K562 (cell line): ENCODE measurements around the gene CBS. TPM values are rescaled to one million over a fixed set of nuclear protein-coding genes. Genes with fewer than 3 reads are reported as not detected.
A peak's percentile ranks its signal among the peaks of the same experiment; 100 is the strongest.

Experiments used
- ATAC-seq: fragments of 200-7000 bp; cut with Tn5 transposase; 3 replicates; pipeline ENCODE4 v1.9.1; 2020; ENCODE audit warnings: moderate library complexity
- BruUV-seq: library from RNA; stranded (reverse); fragments of 400-500 nt; replicated peaks from 2 replicates; lab custom pipeline; 2021; lab: Mats Ljungman, UMichigan
- CTCF ChIA-PET: fragments of 300-600 bp; formaldehyde crosslinking; extraction: SDS; loops from one replicate; lab custom pipeline; 2021; ENCODE audit warnings: low intra/inter-chr PET ratio; lab: Yijun Ruan, JAX
- POLR2A ChIA-PET: fragments of 300-600, 350-650 bp; sonication (Branson Sonifier 250); formaldehyde crosslinking; extraction: SDS; loops from one replicate; lab custom pipeline; 2021; ENCODE audit warnings: antibody characterized with exemption, inconsistent platforms; lab: Yijun Ruan, JAX
- DNase-seq, 4 experiments: peaks; one replicate each; pipeline versions ENCODE4 v3.0.0 to v3.0.0-alpha.2; 2011 to 2018; ENCODE audit warnings: low spot score in 3 of 4, mixed read lengths in 3 of 4; ENCODE audit errors: extremely low read depth in 1 of 4
- FAIRE-seq: peaks from 2 replicates; lab custom pipeline; 2011; peaks lifted over from hg19 to GRCh38; lab: Jason Lieb, UNC
- H2AFZ ChIP-seq: 2 replicates; pipeline ENCODE4 v1.6.0; 2011; ENCODE audit warnings: low read depth, low read length, control low read depth, inconsistent platforms
- H3K27ac ChIP-seq: fragments of 200-600 bp; 3 replicates; pipeline ENCODE4 v1.8.0; 2011; ENCODE audit warnings: low read depth, mild to moderate bottlenecking, control low read depth, inconsistent platforms, low read length, moderate library complexity, mixed read lengths; ENCODE audit errors: extremely low read depth
- H3K27me3 ChIP-seq, 2 experiments: fragments of 300-600 bp in 1 of 2; 2 replicates in 1 of 2; 3 replicates in 1 of 2; pipeline versions ENCODE4 v1.6.0 to v1.8.0; 2011; ENCODE audit warnings: inconsistent platforms in 2 of 2, low read length in 2 of 2, mild to moderate bottlenecking in 1 of 2, mixed read lengths in 1 of 2, moderate library complexity in 1 of 2; ENCODE audit not compliant: control insufficient read depth in 2 of 2, insufficient read depth in 2 of 2
- H3K36me3 ChIP-seq: fragments of 300-600 bp; 3 replicates; pipeline ENCODE4 v1.8.0; 2011; ENCODE audit warnings: mild to moderate bottlenecking, low read length, inconsistent platforms; ENCODE audit not compliant: control insufficient read depth, insufficient read depth
- H3K4me1 ChIP-seq, 2 experiments: fragments of 200-600 bp in 1 of 2; replicated peaks in 1 of 2; 2 replicates in 1 of 2; 3 replicates in 1 of 2; pipeline versions ENCODE4 v1.5.1 to v1.8.0; 2011; ENCODE audit warnings: inconsistent platforms in 2 of 2, low read length in 2 of 2, mild to moderate bottlenecking in 1 of 2, mixed read lengths in 1 of 2, moderate library complexity in 1 of 2; ENCODE audit not compliant: control insufficient read depth in 2 of 2, insufficient read depth in 2 of 2
- H3K4me2 ChIP-seq: 2 replicates; pipeline ENCODE4 v1.6.1; 2011; ENCODE audit warnings: low read length, control low read depth, inconsistent platforms, mixed read lengths; ENCODE audit not compliant: insufficient read depth
- H3K4me3 ChIP-seq: fragments of 200-600 bp; sonication (generic), shearing (Covaris generic); 2 replicates; pipeline ENCODE4 v1.5.1; 2016; ENCODE audit warnings: control low read depth, inconsistent platforms
- H3K79me2 ChIP-seq: fragments of 200-600 bp; 3 replicates; pipeline ENCODE4 v1.8.0; 2011; ENCODE audit warnings: low read length, inconsistent platforms; ENCODE audit not compliant: control insufficient read depth, insufficient read depth
- H3K9ac ChIP-seq, 2 experiments: 2 replicates each; pipeline versions ENCODE4 v1.6.0 to v1.6.1; 2011; ENCODE audit warnings: low read depth in 2 of 2, low read length in 2 of 2, control low read depth in 1 of 2, inconsistent platforms in 1 of 2, mild to moderate bottlenecking in 1 of 2, mixed read lengths in 1 of 2; ENCODE audit not compliant: insufficient read depth in 1 of 2
- H3K9me1 ChIP-seq: one replicate; pipeline ENCODE4 v1.6.0; 2011; ENCODE audit warnings: inconsistent platforms, mild to moderate bottlenecking, low read length, moderate library complexity; ENCODE audit not compliant: control insufficient read depth, insufficient read depth
- H3K9me3 ChIP-seq: replicated peaks from 2 replicates; pipeline ENCODE4 v1.5.1; 2011; ENCODE audit warnings: low read depth, low read length, inconsistent platforms; ENCODE audit not compliant: control insufficient read depth, insufficient read depth
- H4K20me1 ChIP-seq: replicated peaks from 2 replicates; pipeline ENCODE4 v1.6.1; 2011; ENCODE audit warnings: low read length, inconsistent platforms, mixed read lengths; ENCODE audit not compliant: control insufficient read depth, insufficient read depth
- CEBPG ChIP-seq, 3 experiments: fragments of 200-800 bp in 1 of 3; sonication (Bioruptor generic) in 1 of 3; sonication (generic) in 1 of 3; formaldehyde crosslinking in 1 of 3; IDR thresholded peaks in 2 of 3; conservative IDR thresholded peaks in 1 of 3; 2 replicates each; pipeline versions ENCODE4 v1.6.1 to v1.8.0; 2016 to 2022; ENCODE audit warnings: missing compliant biosample characterization in 2 of 3, missing genetic modification characterization in 2 of 3, mild to moderate bottlenecking in 1 of 3, missing genetic modification reagents in 1 of 3
- FOXP1 ChIP-seq: sonication (generic); formaldehyde crosslinking; IDR thresholded peaks from 2 replicates; pipeline ENCODE4 v1.8.0; 2022; ENCODE audit warnings: mild to moderate bottlenecking, missing genetic modification reagents
- STAG1 ChIP-seq: sonication (generic); formaldehyde crosslinking; IDR thresholded peaks from 2 replicates; pipeline ENCODE4 v1.5.0; 2020; ENCODE audit warnings: missing genetic modification reagents, borderline replicate concordance
- TBL1XR1 ChIP-seq, 2 experiments: IDR thresholded peaks; 2 replicates each; pipeline ENCODE4 v1.6.1; 2012; ENCODE audit warnings: improper control_type of control experiment in 2 of 2, low read length in 2 of 2, mild to moderate bottlenecking in 1 of 2
- ZNF24 ChIP-seq: fragments of 450-650 bp; IDR thresholded peaks from 2 replicates; pipeline ENCODE4 v1.6.1; 2016
- WGBS: fragments of 100-300 bp; shearing (Covaris generic); methylation state at CpG from one replicate; pipeline ENCODE4 v1.1.6; 2016; ENCODE audit warnings: low coverage, mixed read lengths; ENCODE audit not compliant: insufficient coverage; ENCODE audit errors: missing lambda C conversion rate; 5-methylcytosine and 5-hydroxymethylcytosine counted together
- in situ Hi-C: fragments of 300-500 bp; cut with MboI; formaldehyde crosslinking; loops from 4 replicates; pipeline ENCODE4 v1.15.0; 2018; ENCODE audit warnings: inconsistent platforms, mixed read lengths
- intact Hi-C: fragments of 100-400 bp; cut with micrococcal nuclease; formaldehyde crosslinking; loops from 2 replicates; pipeline ENCODE4 v1.14.2; 2022
- polyA plus RNA-seq, 8 experiments: library from polyadenylated mRNA; depleted of rRNA in 4 of 8; stranded (reverse) in 5 of 8; unstranded in 3 of 8; fragments of >200 nt; fragmentation: Nextera tagmentation in 2 of 8; fragmentation: Illumina TruSeq in 1 of 8; extraction: Ambion mirVana in 2 of 8; extraction: Trizol in 1 of 8; gene quantifications; 2 replicates each; pipeline versions ENCODE4 v1.2.1 to v1.2.3, GENCODE V29; 2011 to 2014; ENCODE audit warnings: inconsistent platforms in 1 of 8, missing spikeins in 1 of 8
- total RNA-seq, 7 experiments: library from RNA; depleted of rRNA in 6 of 7; stranded (reverse); fragments of >200 nt in 6 of 7; fragmentation: Illumina TruSeq in 2 of 7; extraction: Trizol in 2 of 7; gene quantifications; 2 replicates each; pipeline versions ENCODE4 v1.2.1 to v1.2.3, GENCODE V29; 2011 to 2021; ENCODE audit warnings: low replicate concordance in 1 of 7

Gene CBS
- total and polyA plus RNA-seq, 9 of the 15 experiments (the other 6 are each of a cell fraction or from before 2014, with no cell fraction given): 4.6 to 472 (median 152) TPM

DNA sequence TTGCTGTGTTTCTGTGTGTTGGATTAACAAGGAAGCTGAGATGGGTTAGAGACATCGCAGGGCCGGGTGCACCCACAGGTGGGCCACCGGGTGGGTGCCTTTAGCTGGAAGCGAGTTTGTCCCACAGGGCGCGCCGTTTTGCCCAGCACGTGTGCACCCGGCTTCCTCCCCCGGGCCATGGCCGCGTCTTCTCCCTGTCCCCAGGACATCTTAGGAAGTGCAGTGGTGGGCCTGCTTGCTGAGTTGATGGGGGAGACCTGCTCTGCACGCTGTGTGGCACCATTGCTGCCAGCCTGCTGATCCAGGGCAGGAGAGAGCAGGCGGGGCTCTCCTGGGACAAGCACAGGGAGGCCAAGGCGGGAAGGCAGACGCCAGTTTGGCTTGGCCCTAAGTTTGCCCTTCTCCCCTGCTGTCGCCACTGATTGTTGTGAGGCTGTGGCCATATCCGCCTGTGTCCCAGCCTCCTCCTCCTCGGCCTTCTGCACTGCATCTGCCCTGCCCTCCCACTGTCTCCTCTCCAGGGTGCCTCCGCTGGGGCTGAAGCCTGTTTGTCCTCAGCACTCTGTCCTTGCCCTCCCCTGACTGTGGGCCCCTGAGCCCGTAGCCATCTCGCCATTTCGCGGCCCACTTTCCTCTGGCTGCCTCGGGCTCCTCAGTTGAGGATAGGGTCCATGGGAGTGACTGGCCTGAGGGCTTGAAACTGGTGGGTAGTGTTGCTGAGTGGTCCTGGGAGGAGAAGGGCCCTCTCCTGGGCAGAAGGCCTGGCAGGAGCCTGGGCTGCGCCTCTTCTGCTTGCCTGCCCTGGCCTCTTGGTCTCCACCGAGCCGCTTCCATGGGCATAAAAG lies 53.7 kb downstream of the CBS start:
- Histone ChIP-seq H3K4me2 (no peak overlapping the region), H3K4me1 (no peaks in the 10 kb centered on the region), H3K9me1 (no peaks in the 10 kb centered on the region), H3K79me2 (no peaks in the 10 kb centered on the region), H3K9me3 (no peaks in the 10 kb centered on the region), H3K4me3 (no peak overlapping the region), H3K9ac (peak overlapping the region in 1 of 2 experiments; percentile 55; a peak in 1 of 4 replicates), H3K36me3 (peaks cover 40% of the 10 kb centered on the region; the same call in 2 of the 3 replicates), H3K27ac (no peak overlapping the region), H3K27me3 (no peaks in the 10 kb centered on the region), H2AFZ (no peak overlapping the region), H4K20me1 (no peaks in the 10 kb centered on the region)
- intact Hi-C loops: no loop called here
- 84% methylated on average over 27 of the region's 28 CpGs for WGBS
- POLR2A ChIA-PET: interaction anchor here (0.6 kb wide), 1 partner anchor 37 kb away, joined by 3 read pairs; no protein-coding TSS in a partner anchor
- no peak for TF ChIP-seq FOXP1 (CRISPR knock-in tag)
- TF ChIP-seq ZNF24: no peak
- no peak for TF ChIP-seq CEBPG (CRISPR knock-in tag; IDR thresholded peaks at IDR 0.05)
- TF ChIP-seq CEBPG (tag; conservative IDR thresholded peaks at IDR 0.05 in 1 of 2, IDR thresholded peaks at IDR 0.05 in 1 of 2): no peak
- TF ChIP-seq TBL1XR1 (IDR thresholded peaks at IDR 0.05; ENCODE audit: low read length in 2 of 2): no peak
- no peak for TF ChIP-seq STAG1
- CTCF ChIA-PET: no interaction called here
- ATAC-seq (no peak), DNase-seq (no peak), FAIRE-seq (no peak)
- BruUV-seq: no TSS peak
- in situ Hi-C loops: no loop called here
